Rectal smooth muscle tissue (tissue), 1 donor: Measurements from ENCODE around the gene EPHA4.

Source experiments
- H3K27ac ChIP-seq: one replicate; pipeline ENCODE4 v1.7.0; 2013; ENCODE audit warnings: low read depth, low read length, inconsistent platforms
- H3K27me3 ChIP-seq: one replicate; pipeline ENCODE4 v1.7.0; 2013; ENCODE audit warnings: low read length; ENCODE audit not compliant: control insufficient read depth, insufficient read depth
- H3K36me3 ChIP-seq: one replicate; pipeline ENCODE4 v1.7.0; 2013; ENCODE audit warnings: low read length; ENCODE audit not compliant: control insufficient read depth, insufficient read depth
- H3K4me1 ChIP-seq: one replicate; pipeline ENCODE4 v1.7.0; 2013; ENCODE audit warnings: low read length; ENCODE audit not compliant: control insufficient read depth, insufficient read depth
- H3K4me3 ChIP-seq: one replicate; pipeline ENCODE4 v1.7.0; 2013; ENCODE audit warnings: low read length
- H3K9ac ChIP-seq: one replicate; pipeline ENCODE4 v1.7.0; 2013; ENCODE audit warnings: low read length

Gene EPHA4

GRCh38 chr2:221451862-221452788 lies 120.0 kb downstream of the EPHA4 start:
- no peak overlapping the region for H3K4me3 ChIP-seq
- H3K36me3 ChIP-seq: no peaks in the 10 kb centered on the region
- no peak overlapping the region for H3K27ac ChIP-seq
- H3K4me1 ChIP-seq: no peaks in the 10 kb centered on the region
- H3K9ac ChIP-seq: no peak overlapping the region
- no peaks in the 10 kb centered on the region for H3K27me3 ChIP-seq

GRCh38 chr2:221450280-221450679 lies 121.8 kb downstream of the EPHA4 start:
- H3K27me3 ChIP-seq: no peaks in the 10 kb centered on the region
- H3K27ac ChIP-seq: no peak overlapping the region
- H3K4me3 ChIP-seq: no peak overlapping the region
- H3K36me3 ChIP-seq: no peaks in the 10 kb centered on the region
- H3K9ac ChIP-seq: no peak overlapping the region
- no peaks in the 10 kb centered on the region for H3K4me1 ChIP-seq

DNA sequence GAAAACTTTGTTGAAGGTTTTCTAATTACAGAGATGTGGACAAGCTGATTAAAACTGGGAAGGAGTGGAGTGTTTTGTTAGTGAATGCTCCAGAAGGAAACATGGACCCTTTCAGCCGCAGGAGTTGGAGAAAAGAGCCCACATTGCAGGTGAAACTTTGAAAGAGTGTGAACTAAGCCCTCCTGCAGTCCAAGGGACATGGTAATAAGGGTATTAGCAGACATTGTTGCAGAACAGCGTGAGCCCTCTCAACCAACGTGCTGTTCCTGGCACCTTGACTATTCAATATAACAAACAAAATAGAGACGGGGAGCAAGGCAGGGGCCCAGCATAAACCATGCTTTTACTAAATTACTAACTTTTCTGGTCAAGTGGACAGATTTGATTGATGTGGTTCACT lies 122.7 kb downstream of the EPHA4 start:
- no peak overlapping the region for H3K9ac ChIP-seq
- H3K27ac ChIP-seq: no peak overlapping the region
- H3K36me3 ChIP-seq: no peaks in the 10 kb centered on the region
- no peaks in the 10 kb centered on the region for H3K4me1 ChIP-seq
- no peaks in the 10 kb centered on the region for H3K27me3 ChIP-seq
- H3K4me3 ChIP-seq: no peak overlapping the region

GRCh38 chr2:221448844-221449390 lies 123.2 kb downstream of the EPHA4 start:
- H3K4me3 ChIP-seq: no peak overlapping the region
- H3K4me1 ChIP-seq: no peaks in the 10 kb centered on the region
- H3K36me3 ChIP-seq: no peaks in the 10 kb centered on the region
- H3K27ac ChIP-seq: no peak overlapping the region
- no peaks in the 10 kb centered on the region for H3K27me3 ChIP-seq
- H3K9ac ChIP-seq: no peak overlapping the region

DNA sequence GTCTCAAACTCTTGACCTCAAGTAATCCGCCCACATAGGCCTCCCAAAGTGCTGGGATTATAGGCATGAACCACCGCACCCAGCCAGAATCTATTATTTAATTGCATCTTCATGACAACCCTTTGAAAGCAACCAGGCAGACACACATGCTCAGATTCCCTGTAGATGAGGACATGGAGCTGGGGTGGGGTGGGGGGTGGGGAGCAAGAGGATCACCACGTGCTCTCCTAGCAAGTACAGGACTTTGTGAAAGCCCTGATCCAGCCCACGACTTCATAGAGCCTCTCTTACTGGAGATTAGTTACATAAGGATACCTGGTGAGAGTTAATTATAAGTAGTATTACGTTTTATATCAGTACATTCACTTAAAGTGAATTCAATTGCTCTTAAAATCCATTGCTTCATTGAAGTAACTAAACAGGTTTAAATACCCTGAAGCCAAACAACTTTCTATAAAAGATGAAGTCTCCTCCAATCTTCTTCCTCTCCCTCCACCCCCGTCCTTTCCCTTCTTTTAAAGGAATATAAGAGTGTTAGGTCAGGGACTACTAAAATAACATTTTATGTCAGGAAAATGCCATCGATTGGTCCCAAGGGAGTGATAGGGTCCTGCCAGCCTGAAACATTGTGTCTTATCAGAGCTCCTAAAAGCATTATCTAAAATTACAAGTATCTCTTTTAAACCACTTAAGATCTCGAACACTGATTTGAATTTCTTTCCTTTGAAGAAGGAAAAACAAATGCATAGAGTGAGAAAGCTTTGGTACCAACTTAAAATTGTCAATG lies 123.9 kb downstream of the EPHA4 start:
- H3K4me1 ChIP-seq: no peaks in the 10 kb centered on the region
- no peak overlapping the region for H3K9ac ChIP-seq
- H3K27ac ChIP-seq: no peak overlapping the region
- H3K27me3 ChIP-seq: no peaks in the 10 kb centered on the region
- no peaks in the 10 kb centered on the region for H3K36me3 ChIP-seq
- H3K4me3 ChIP-seq: no peak overlapping the region

DNA sequence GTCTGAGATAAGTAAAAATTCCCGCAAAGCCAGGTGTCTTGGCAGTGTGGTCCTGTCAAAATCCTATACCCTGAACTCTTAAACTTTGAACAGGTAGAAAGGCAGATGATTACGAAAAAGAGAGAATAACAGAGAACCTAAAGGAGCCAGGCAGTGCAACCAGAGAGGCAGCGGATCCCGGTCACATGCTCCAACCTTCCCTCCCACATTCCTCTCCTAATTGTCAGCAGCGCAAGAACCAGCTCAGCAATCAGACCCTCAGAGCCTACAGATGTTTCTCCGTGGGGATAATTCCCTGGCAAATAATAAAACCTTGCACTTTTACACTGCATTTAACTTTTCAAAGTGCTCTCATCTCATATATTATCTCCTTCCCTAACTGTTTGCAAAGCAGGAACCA lies 124.8 kb downstream of the EPHA4 start:
- Histone ChIP-seq H3K4me1 (no peaks in the 10 kb centered on the region), H3K27ac (no peak overlapping the region), H3K4me3 (no peak overlapping the region), H3K36me3 (no peaks in the 10 kb centered on the region), H3K27me3 (no peaks in the 10 kb centered on the region), H3K9ac (no peak overlapping the region)

GRCh38 chr2:221446140-221446539 lies 126.0 kb downstream of the EPHA4 start:
- Histone ChIP-seq H3K9ac (no peak overlapping the region), H3K36me3 (peaks cover 4% of the 10 kb centered on the region), H3K4me1 (no peaks in the 10 kb centered on the region), H3K27me3 (no peaks in the 10 kb centered on the region), H3K27ac (no peak overlapping the region), H3K4me3 (no peak overlapping the region)

DNA sequence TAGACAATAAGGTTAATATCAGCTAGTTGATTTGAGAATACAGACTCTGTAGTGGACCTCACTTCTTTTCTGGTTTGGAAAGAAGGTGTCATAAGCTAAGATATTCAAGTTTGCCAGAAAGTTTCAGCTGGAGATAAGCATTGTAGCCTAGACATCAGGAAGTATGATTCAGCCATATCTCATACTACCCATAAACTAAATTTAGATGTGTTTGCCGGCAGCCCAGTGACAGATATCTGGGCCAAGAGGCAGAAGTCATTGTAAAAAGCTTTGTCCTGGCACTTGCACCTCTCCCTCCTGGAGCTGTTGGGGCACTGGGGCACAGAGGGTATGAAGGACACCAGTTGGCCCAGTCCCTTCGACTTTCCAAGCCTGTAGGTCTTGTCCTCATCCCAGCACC lies 128.0 kb downstream of the EPHA4 start:
- Histone ChIP-seq H3K4me3 (no peak overlapping the region), H3K4me1 (peaks cover 3% of the 10 kb centered on the region), H3K9ac (no peak overlapping the region), H3K27me3 (no peaks in the 10 kb centered on the region), H3K36me3 (peaks cover 4% of the 10 kb centered on the region), H3K27ac (no peak overlapping the region)

- peaks cover 3% of the 10 kb centered on the region for H3K4me1 ChIP-seq
- no peak overlapping the region for H3K27ac ChIP-seq
- no peak overlapping the region for H3K4me3 ChIP-seq
- H3K36me3 ChIP-seq: peaks cover 4% of the 10 kb centered on the region
- H3K27me3 ChIP-seq: no peaks in the 10 kb centered on the region
- no peak overlapping the region for H3K9ac ChIP-seq
Measured at GRCh38 chr2:221443645-221444044, 128.5 kb downstream of the EPHA4 start.

DNA sequence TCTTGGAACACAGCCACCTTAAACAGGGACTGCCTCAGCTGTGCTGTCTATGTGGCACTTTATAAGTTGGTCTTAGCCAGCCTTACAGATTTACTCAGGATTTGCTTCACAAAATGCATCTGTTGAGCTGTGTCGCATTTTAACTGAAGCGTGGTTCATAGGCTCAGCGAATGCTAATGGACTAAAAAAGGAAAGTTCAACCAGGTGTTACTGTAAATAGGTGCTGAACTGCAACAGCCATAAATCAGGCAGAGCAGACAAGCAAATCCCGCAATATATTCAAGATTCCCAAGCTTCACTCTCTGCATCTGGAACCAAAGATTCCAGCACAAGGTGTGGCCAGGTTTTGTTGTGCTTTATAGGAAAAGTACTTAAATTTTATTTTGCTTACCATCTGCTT lies 130.0 kb downstream of the EPHA4 start:
- H3K9ac ChIP-seq: no peak overlapping the region
- H3K27me3 ChIP-seq: no peaks in the 10 kb centered on the region
- H3K36me3 ChIP-seq: peaks cover 4% of the 10 kb centered on the region
- peaks cover 3% of the 10 kb centered on the region for H3K4me1 ChIP-seq
- H3K27ac ChIP-seq: no peak overlapping the region
- H3K4me3 ChIP-seq: no peak overlapping the region

DNA sequence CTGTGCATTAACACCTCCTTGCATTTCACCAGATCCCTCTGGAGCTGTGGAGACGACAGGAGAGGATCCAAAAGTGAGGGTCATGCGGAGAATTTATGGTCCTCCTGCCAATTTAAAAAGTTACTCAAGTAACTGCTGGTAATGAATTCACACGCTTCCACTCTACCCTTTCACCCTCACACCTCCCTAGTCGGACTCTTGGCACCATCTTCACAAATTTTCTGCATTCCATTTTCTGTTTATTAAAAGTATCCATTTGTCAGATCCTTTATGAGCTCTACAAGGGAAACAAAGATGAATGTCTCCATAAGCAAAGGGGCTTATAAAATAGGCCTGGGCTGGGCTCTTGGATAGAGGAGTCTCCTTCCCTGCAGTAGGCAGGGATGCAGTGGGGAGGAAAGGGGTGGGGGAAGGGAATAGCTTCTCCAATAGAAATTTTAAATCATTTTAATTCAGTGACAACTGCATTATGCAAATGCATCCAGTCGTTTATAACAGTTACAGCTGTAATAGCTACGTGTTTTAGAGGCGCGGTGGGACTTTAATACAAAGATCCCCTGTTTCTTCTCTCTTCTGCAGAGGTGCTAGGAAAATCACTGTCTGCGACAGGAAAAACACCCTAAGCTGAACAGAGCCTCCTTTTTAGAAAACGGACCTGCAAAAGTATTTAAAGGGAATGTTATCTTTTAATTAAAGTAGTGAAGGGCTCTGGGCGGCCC lies 132.2 kb downstream of the EPHA4 start:
- peaks cover 6% of the 10 kb centered on the region for H3K4me1 ChIP-seq
- no peak overlapping the region for H3K4me3 ChIP-seq
- H3K9ac ChIP-seq: no peak overlapping the region
- no peaks in the 10 kb centered on the region for H3K27me3 ChIP-seq
- H3K27ac ChIP-seq: no peak overlapping the region
- H3K36me3 ChIP-seq: peaks cover 4% of the 10 kb centered on the region

DNA sequence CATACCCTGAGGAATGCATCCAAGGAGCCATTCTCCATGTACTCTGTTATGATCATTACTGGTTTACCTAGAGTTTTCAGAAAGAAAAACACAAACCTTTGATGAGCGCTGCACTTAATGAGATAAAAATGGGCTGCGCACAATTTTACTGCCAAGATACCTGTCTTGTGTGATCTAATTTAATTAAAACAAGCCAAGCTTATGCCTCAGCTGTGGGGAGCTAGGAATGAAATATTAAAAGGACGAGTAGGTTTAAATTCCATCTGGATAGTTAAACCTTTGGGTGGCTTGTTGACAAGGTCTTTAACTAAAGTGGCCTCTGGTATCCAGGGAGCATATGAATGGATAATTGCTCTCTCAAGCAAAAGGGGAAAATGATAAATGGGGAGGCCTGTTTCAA lies 135.0 kb downstream of the EPHA4 start:
- H3K4me3 ChIP-seq: no peak overlapping the region
- H3K27ac ChIP-seq: no peak overlapping the region
- H3K27me3 ChIP-seq: no peaks in the 10 kb centered on the region
- peaks cover 4% of the 10 kb centered on the region for H3K36me3 ChIP-seq
- H3K4me1 ChIP-seq: peaks cover 6% of the 10 kb centered on the region
- no peak overlapping the region for H3K9ac ChIP-seq
